Measurements from ENCODE around the gene FOXP1.
A peak's percentile ranks its signal among the peaks of the same experiment; 100 is the strongest.

The FOXP1 gene

GRCh38 chr3:71521940-71522876 lies 61.3 kb downstream of the FOXP1 start:
- Histone ChIP-seq H3K36me3 (replicated peaks; ENCODE audit: low read depth, low read length) (no peaks in the 10 kb centered on the region), H3K4me3 (ENCODE audit: low read length) (no peak overlapping the region), H4K20me1 (ENCODE audit: insufficient read depth, low read length) (no peaks in the 10 kb centered on the region), H3K27me3 (ENCODE audit: low read depth, low read length) (no peaks in the 10 kb centered on the region), H3K79me2 (ENCODE audit: low read length) (no peaks in the 10 kb centered on the region), H3K9me3 (ENCODE audit: insufficient read depth, low read length) (no peaks in the 10 kb centered on the region), H3K27ac (ENCODE audit: low read length) (no peak overlapping the region), H3K4me1 (ENCODE audit: low read length) (no peaks in the 10 kb centered on the region), H3K9ac (ENCODE audit: low read length) (no peak overlapping the region), H2AFZ (ENCODE audit: low read depth, low read length) (no peak overlapping the region), H3K4me2 (ENCODE audit: low read length) (no peak overlapping the region)
- no peak for TF ChIP-seq EZH2phosphoT487 (IDR thresholded peaks at IDR 0.05; ENCODE audit: low read depth)
- 0 out of 2 replicates have a peak, but pooled peaks have one; percentile 8 for TF ChIP-seq CTCF (IDR thresholded peaks at IDR 0.05; ENCODE audit: low read depth, low read length)

GRCh38 chr3:71521021-71521352 lies 62.5 kb downstream of the FOXP1 start:
- Histone ChIP-seq H3K9ac (ENCODE audit: low read length) (no peak overlapping the region), H3K79me2 (ENCODE audit: low read length) (no peaks in the 10 kb centered on the region), H3K36me3 (replicated peaks; ENCODE audit: low read depth, low read length) (no peaks in the 10 kb centered on the region), H4K20me1 (ENCODE audit: insufficient read depth, low read length) (no peaks in the 10 kb centered on the region), H3K27ac (ENCODE audit: low read length) (no peak overlapping the region), H3K4me1 (ENCODE audit: low read length) (no peaks in the 10 kb centered on the region), H3K9me3 (ENCODE audit: insufficient read depth, low read length) (no peaks in the 10 kb centered on the region), H3K27me3 (ENCODE audit: low read depth, low read length) (peaks cover 4% of the 10 kb centered on the region; the same call in 1 of the 2 replicates), H3K4me3 (ENCODE audit: low read length) (no peak overlapping the region), H3K4me2 (ENCODE audit: low read length) (no peak overlapping the region), H2AFZ (ENCODE audit: low read depth, low read length) (no peak overlapping the region)
- TF ChIP-seq EZH2phosphoT487 (IDR thresholded peaks at IDR 0.05; ENCODE audit: low read depth) (no peak), CTCF (IDR thresholded peaks at IDR 0.05; ENCODE audit: low read depth, low read length) (no peak)

GRCh38 chr3:71520161-71521020 lies 63.1 kb downstream of the FOXP1 start:
- Histone ChIP-seq H3K4me1 (ENCODE audit: low read length) (no peaks in the 10 kb centered on the region), H3K36me3 (replicated peaks; ENCODE audit: low read depth, low read length) (no peaks in the 10 kb centered on the region), H3K9ac (ENCODE audit: low read length) (no peak overlapping the region), H3K27ac (ENCODE audit: low read length) (no peak overlapping the region), H3K4me2 (ENCODE audit: low read length) (no peak overlapping the region), H3K9me3 (ENCODE audit: insufficient read depth, low read length) (no peaks in the 10 kb centered on the region), H4K20me1 (ENCODE audit: insufficient read depth, low read length) (no peaks in the 10 kb centered on the region), H3K27me3 (ENCODE audit: low read depth, low read length) (peaks cover 4% of the 10 kb centered on the region; the same call in 1 of the 2 replicates), H3K4me3 (ENCODE audit: low read length) (no peak overlapping the region), H2AFZ (ENCODE audit: low read depth, low read length) (no peak overlapping the region), H3K79me2 (ENCODE audit: low read length) (no peaks in the 10 kb centered on the region)
- TF ChIP-seq EZH2phosphoT487 (IDR thresholded peaks at IDR 0.05; ENCODE audit: low read depth) (no peak), CTCF (IDR thresholded peaks at IDR 0.05; ENCODE audit: low read depth, low read length) (no peak)

GRCh38 chr3:71518089-71518488 lies 65.4 kb downstream of the FOXP1 start:
- no peaks in the 10 kb centered on the region for H3K9me3 ChIP-seq (ENCODE audit: insufficient read depth, low read length)
- no peaks in the 10 kb centered on the region for H3K36me3 ChIP-seq (replicated peaks; ENCODE audit: low read depth, low read length)
- no peak overlapping the region for H3K9ac ChIP-seq (ENCODE audit: low read length)
- TF ChIP-seq CTCF (IDR thresholded peaks at IDR 0.05; ENCODE audit: low read depth, low read length) (no peak), EZH2phosphoT487 (IDR thresholded peaks at IDR 0.05; ENCODE audit: low read depth) (no peak)
- H2AFZ ChIP-seq (ENCODE audit: low read depth, low read length), result no peak overlapping the region
- peaks cover 18% of the 10 kb centered on the region for H3K27me3 ChIP-seq (ENCODE audit: low read depth, low read length)
- H3K79me2 ChIP-seq (ENCODE audit: low read length), result no peaks in the 10 kb centered on the region
- no peaks in the 10 kb centered on the region for H3K4me1 ChIP-seq (ENCODE audit: low read length)
- H3K4me2 ChIP-seq (ENCODE audit: low read length), result no peak overlapping the region
- H3K27ac ChIP-seq (ENCODE audit: low read length), result no peak overlapping the region
- no peak overlapping the region for H3K4me3 ChIP-seq (ENCODE audit: low read length)
- no peaks in the 10 kb centered on the region for H4K20me1 ChIP-seq (ENCODE audit: insufficient read depth, low read length)

Measured in OCI-LY3 (cell line).